GM12878 (cell line): ENCODE data around the gene CBLB. TPM values are rescaled to one million over a fixed set of nuclear protein-coding genes. Genes with fewer than 3 reads are reported as not detected.
A peak's percentile ranks its signal among the peaks of the same experiment; 100 is the strongest.

ENCODE experiments used
- CBX5 ChIP-seq: sonication (generic); IDR thresholded peaks from 2 replicates; pipeline ENCODE4 v1.6.1; 2016; ENCODE audit warnings: low read depth, moderate library complexity, mild to moderate bottlenecking, inconsistent platforms
- CHD1 ChIP-seq: IDR thresholded peaks from 2 replicates; pipeline ENCODE4 v1.6.1; 2012; ENCODE audit warnings: low read depth, low read length, improper control_type of control experiment
- CHD4 ChIP-seq: fragments of 200-600 bp; sonication (generic); IDR thresholded peaks from 2 replicates; pipeline ENCODE4 v1.6.1; 2016; ENCODE audit warnings: mild to moderate bottlenecking
- EED ChIP-seq: sonication (generic); IDR thresholded peaks from 2 replicates; pipeline ENCODE4 v1.6.1; 2016; ENCODE audit warnings: antibody characterized with exemption, low read depth
- FOXK2 ChIP-seq: fragments of 450-650 bp; IDR thresholded peaks from 2 replicates; pipeline ENCODE4 v1.6.1; 2017; ENCODE audit warnings: mild to moderate bottlenecking, moderate library complexity
- IKZF1 ChIP-seq: fragments of 450-650 bp; conservative IDR thresholded peaks from 2 replicates; pipeline ENCODE4 v1.6.1; 2017; ENCODE audit warnings: antibody characterized with exemption, mild to moderate bottlenecking
- IRF5 ChIP-seq: fragments of 450-650 bp; IDR thresholded peaks from 2 replicates; pipeline ENCODE4 v1.6.1; 2017; ENCODE audit warnings: borderline replicate concordance
- JUNB ChIP-seq: IDR thresholded peaks from 2 replicates; pipeline ENCODE4 v1.6.1; 2016; ENCODE audit warnings: antibody characterized with exemption, mild to moderate bottlenecking
- MAX ChIP-seq: IDR thresholded peaks from 2 replicates; pipeline ENCODE4 v1.6.1; 2012; ENCODE audit warnings: low read depth, low read length, improper control_type of control experiment
- MXI1 ChIP-seq: fragments of 150-350 bp; IDR thresholded peaks from 2 replicates; pipeline ENCODE4 v1.6.1; 2011; ENCODE audit warnings: low read depth, mild to moderate bottlenecking, inconsistent platforms, low read length, improper control_type of control experiment
- NR2C1 ChIP-seq: fragments of 450-650 bp; IDR thresholded peaks from 2 replicates; pipeline ENCODE4 v1.6.1; 2017; ENCODE audit warnings: antibody characterized with exemption, mild to moderate bottlenecking, moderate library complexity
- NR2C2 ChIP-seq: IDR thresholded peaks from 2 replicates; pipeline ENCODE4 v1.6.1; 2011; ENCODE audit warnings: borderline replicate concordance, low read depth; ENCODE audit not compliant: control insufficient read depth, insufficient read length
- POLR2A ChIP-seq: IDR thresholded peaks from 2 replicates; pipeline ENCODE4 v1.6.1; 2011; ENCODE audit warnings: low read depth, mild to moderate bottlenecking, low read length
- RCOR1 ChIP-seq: conservative IDR thresholded peaks from 2 replicates; pipeline ENCODE4 v1.6.1; 2012; ENCODE audit warnings: low read depth, low read length, improper control_type of control experiment
- RELA ChIP-seq: fragments of 450-650 bp; IDR thresholded peaks from 2 replicates; pipeline ENCODE4 v1.8.0; 2014; ENCODE audit warnings: borderline replicate concordance; ENCODE audit not compliant: partially characterized antibody
- SKIL ChIP-seq: fragments of 450-650 bp; IDR thresholded peaks from 2 replicates; pipeline ENCODE4 v1.6.1; 2017; ENCODE audit warnings: mild to moderate bottlenecking, low read depth, inconsistent platforms; ENCODE audit not compliant: poor library complexity, severe bottlenecking
- SP1 ChIP-seq: IDR thresholded peaks from one replicate; pipeline ENCODE4 v1.6.1; 2011; ENCODE audit warnings: low read depth, low read length
- TCF12 ChIP-seq: IDR thresholded peaks from 2 replicates; pipeline ENCODE4 v1.6.1; 2011; ENCODE audit warnings: low read depth, mild to moderate bottlenecking, low read length
- USF2 ChIP-seq: IDR thresholded peaks from 2 replicates; pipeline ENCODE4 v1.6.1; 2011; ENCODE audit warnings: low read depth, low read length, improper control_type of control experiment, borderline replicate concordance
- ZSCAN29 ChIP-seq: fragments of 450-650 bp; IDR thresholded peaks from 2 replicates; pipeline ENCODE4 v1.6.1; 2017; ENCODE audit warnings: mild to moderate bottlenecking, moderate library complexity
- polyA plus RNA-seq, 11 experiments: library from polyadenylated mRNA; depleted of rRNA in 4 of 11; unstranded in 6 of 11; stranded (reverse) in 5 of 11; fragments of >200 nt; fragmentation: Nextera tagmentation in 4 of 11; fragmentation: Illumina TruSeq in 1 of 11; extraction: Ambion mirVana in 4 of 11; extraction: Trizol in 1 of 11; gene quantifications; 1 replicate in 1 of 11; 2 replicates in 10 of 11; pipeline versions ENCODE4 v1.2.1 to v1.2.3, GENCODE V29; 2011 to 2016; ENCODE audit warnings: inconsistent platforms in 2 of 11, missing spikeins in 2 of 11, low read depth in 1 of 11
- total RNA-seq, 4 experiments: library from RNA; depleted of rRNA in 3 of 4; stranded (reverse); fragments of >200 nt in 3 of 4; fragmentation: Illumina TruSeq in 1 of 4; extraction: Trizol in 1 of 4; gene quantifications; 2 replicates each; pipeline versions ENCODE4 v1.2.1 to v1.2.3, GENCODE V29; 2013 to 2021

Gene CBLB
- total and polyA plus RNA-seq, 10 of the 15 experiments (the other 5 are each of a cell fraction or from before 2014, with no cell fraction given), result 17.2 to 107 (median 41.9) TPM

- TF ChIP-seq MAX (no peak), TCF12 (no peak), IRF5 (no peak), CHD1 (no peak), IKZF1 (no peak), CHD4 (no peak), FOXK2 (no peak), SP1 (no peak), NR2C1 (no peak), MXI1 (no peak), RCOR1 (no peak), POLR2A (no peak), SKIL (no peak), JUNB (no peak), EED (no peak), USF2 (no peak), CBX5 (0 out of 2 replicates have a peak, but pooled peaks have one; percentile 35), RELA (no peak), ZSCAN29 (no peak), NR2C2 (no peak)
Observed at GRCh38 chr3:105686278-105686897, 182.4 kb downstream of the CBLB start (continued).
